Left lung (tissue), 10 donors: Measurements from ENCODE around the gene RFPL2. TPM values are rescaled to one million over a fixed set of nuclear protein-coding genes. Genes with fewer than 3 reads are reported as not detected.
"Not testable (repeated sequence)": the region's sequence is repeated elsewhere in the genome, so short reads cannot be mapped to it uniquely, and the experiment has no call there.

Source experiments
- ATAC-seq: fragments of 200-7000 bp; cut with Tn5 transposase; one replicate; pipeline ENCODE4 v1.9.1; 2020; ENCODE audit warnings: moderate library complexity
- DNase-seq, 4 donors: peaks; one replicate each; pipeline ENCODE4 v3.0.0-alpha.2; 2013 to 2020
- H3K27ac ChIP-seq, 2 donors: fragments of 200-600 bp; sonication (generic) in 1 of 2; one replicate each; pipeline versions ENCODE4 v1.5.0 to v1.8.0; 2020 to 2021
- H3K27me3 ChIP-seq, 2 donors: fragments of 200-600 bp; sonication (generic) in 1 of 2; one replicate each; pipeline versions ENCODE4 v1.5.0 to v1.8.0; 2020 to 2021
- H3K36me3 ChIP-seq, 2 donors: fragments of 200-600 bp; sonication (generic) in 1 of 2; one replicate each; pipeline versions ENCODE4 v1.5.0 to v1.8.0; 2020 to 2021
- H3K4me1 ChIP-seq, 2 donors: fragments of 200-600 bp; one replicate each; pipeline ENCODE4 v1.8.0; 2021
- H3K4me3 ChIP-seq, 2 donors: fragments of 200-600 bp; sonication (generic) in 1 of 2; one replicate each; pipeline versions ENCODE4 v1.5.0 to v1.8.0; 2020 to 2021; ENCODE audit warnings: mild to moderate bottlenecking in 1 of 2
- H3K9me3 ChIP-seq, 2 donors: fragments of 200-600 bp; sonication (generic) in 1 of 2; one replicate each; pipeline versions ENCODE4 v1.5.0 to v1.8.0; 2020 to 2021
- intact Hi-C, 2 donors: fragments of 100-400 bp; cut with DNase I; formaldehyde crosslinking; loops; one replicate each; pipeline versions ENCODE4 v1.11.2 to v1.14.2; 2022
- polyA plus RNA-seq, 6 donors: library from polyadenylated mRNA; unstranded; fragments of 120-200 nt; gene quantifications; one replicate each; pipeline ENCODE4 v1.2.1, GENCODE V29; 2013; ENCODE audit not compliant: insufficient read length in 6 of 6
- total RNA-seq, 2 donors: library from RNA; stranded (reverse); fragmentation: NEBNext Ultra II Directional; extraction: Animal tissue kit (Norgen Biotek cat#: 25700); gene quantifications; one replicate each; pipeline ENCODE4 v1.2.1, GENCODE V29; 2021
- TF ChIP-seq, protein P1 (sequence below), 2 donors: fragments of 200-600 bp; sonication (generic) in 1 of 2; IDR thresholded peaks; one replicate each; pipeline versions ENCODE4 v1.5.0 to v1.8.0; 2021; ENCODE audit warnings: antibody characterized with exemption in 2 of 2
- donor health status: DM: no; HTN: yes; CAD: no.
- donor health status: DM: no; HTN: no; CAD: no.

Gene RFPL2
- total and polyA plus RNA-seq, 8 donors, result 0.11 to 0.21 (median 0.15) TPM; not detected in 5

- intact Hi-C loops, result no loop called here
- Histone ChIP-seq H3K9me3 (no peaks in the 10 kb centered on the region), H3K27me3 (peaks cover 0 to 8% of the 10 kb centered on the region in 2 donors), H3K4me3 (no peak within 1 kb of the TSS), H3K4me1 (no peaks in the 10 kb centered on the region), H3K27ac (no peak within 1 kb of the TSS), H3K36me3 (no peaks in the 10 kb centered on the region)
- DNase-seq, result no peak
- no peak for ATAC-seq
- TF ChIP-seq, protein P1, sequence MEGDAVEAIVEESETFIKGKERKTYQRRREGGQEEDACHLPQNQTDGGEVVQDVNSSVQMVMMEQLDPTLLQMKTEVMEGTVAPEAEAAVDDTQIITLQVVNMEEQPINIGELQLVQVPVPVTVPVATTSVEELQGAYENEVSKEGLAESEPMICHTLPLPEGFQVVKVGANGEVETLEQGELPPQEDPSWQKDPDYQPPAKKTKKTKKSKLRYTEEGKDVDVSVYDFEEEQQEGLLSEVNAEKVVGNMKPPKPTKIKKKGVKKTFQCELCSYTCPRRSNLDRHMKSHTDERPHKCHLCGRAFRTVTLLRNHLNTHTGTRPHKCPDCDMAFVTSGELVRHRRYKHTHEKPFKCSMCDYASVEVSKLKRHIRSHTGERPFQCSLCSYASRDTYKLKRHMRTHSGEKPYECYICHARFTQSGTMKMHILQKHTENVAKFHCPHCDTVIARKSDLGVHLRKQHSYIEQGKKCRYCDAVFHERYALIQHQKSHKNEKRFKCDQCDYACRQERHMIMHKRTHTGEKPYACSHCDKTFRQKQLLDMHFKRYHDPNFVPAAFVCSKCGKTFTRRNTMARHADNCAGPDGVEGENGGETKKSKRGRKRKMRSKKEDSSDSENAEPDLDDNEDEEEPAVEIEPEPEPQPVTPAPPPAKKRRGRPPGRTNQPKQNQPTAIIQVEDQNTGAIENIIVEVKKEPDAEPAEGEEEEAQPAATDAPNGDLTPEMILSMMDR (IDR thresholded peaks at IDR 0.05), result no peak
Measured at GRCh38 chr22:32158712-32159533, 46.0 kb downstream of the RFPL2 start, which contains the start of gene C22orf42. C22orf42 (minus strand) TSS chr22:32159303; CDS start chr22:32159215, 88 bp downstream.

GRCh38 chr22:32157632-32158031 is 47.2 kb downstream of the RFPL2 start:
- H3K36me3 ChIP-seq, H3K9me3 ChIP-seq, H3K4me1 ChIP-seq, intact Hi-C loops, H3K4me3 ChIP-seq, DNase-seq, ATAC-seq, H3K27me3 ChIP-seq, H3K27ac ChIP-seq: not testable (repeated sequence)

DNA sequence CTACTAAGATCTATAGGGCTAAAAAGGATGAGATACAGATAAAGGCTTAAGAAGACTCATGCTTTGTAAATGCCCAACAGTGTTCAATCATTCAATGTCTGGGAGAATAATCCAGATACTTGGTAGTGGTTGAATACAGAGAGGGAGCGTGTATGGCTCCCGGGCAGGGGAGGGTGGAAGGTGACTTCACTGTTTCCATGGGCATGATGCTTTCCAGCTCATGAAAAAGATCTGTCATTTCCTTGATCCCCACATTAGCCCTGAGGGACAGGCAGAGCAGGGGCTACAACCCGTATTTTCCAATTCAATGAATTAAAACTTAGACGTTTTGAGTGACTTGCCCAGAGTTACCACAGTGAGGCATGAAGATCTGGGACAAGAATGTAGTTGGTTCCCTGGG is 50.1 kb downstream of the RFPL2 start:
- H3K4me3 ChIP-seq, H3K27me3 ChIP-seq, DNase-seq, H3K27ac ChIP-seq, H3K9me3 ChIP-seq, H3K4me1 ChIP-seq, H3K36me3 ChIP-seq, ATAC-seq, intact Hi-C loops: not testable (repeated sequence)

DNA sequence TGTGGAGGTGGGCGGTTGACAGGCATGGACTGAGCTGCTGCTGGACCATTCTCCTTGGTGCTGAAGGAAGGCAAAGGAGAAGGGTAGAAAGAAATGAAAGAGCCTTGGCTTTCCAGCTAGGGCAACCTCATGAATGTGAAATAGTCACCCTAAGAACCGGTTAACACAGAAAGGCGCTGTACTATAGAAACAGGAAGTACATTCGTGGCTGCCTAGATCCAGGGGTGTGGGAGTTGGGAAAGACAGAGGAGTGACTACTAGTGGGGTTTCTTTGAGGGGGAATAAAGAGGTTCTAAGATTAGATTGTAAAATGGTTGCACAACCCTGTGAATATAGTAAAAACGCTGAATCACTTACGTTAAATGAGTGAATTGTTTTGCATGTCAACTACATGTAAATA is 53.2 kb downstream of the RFPL2 start:
- H3K4me3 ChIP-seq, ATAC-seq, H3K36me3 ChIP-seq, H3K4me1 ChIP-seq, H3K27ac ChIP-seq, H3K9me3 ChIP-seq, DNase-seq, intact Hi-C loops, H3K27me3 ChIP-seq: not testable (repeated sequence)

- DNase-seq, H3K27ac ChIP-seq, intact Hi-C loops, H3K4me3 ChIP-seq, H3K36me3 ChIP-seq, H3K9me3 ChIP-seq, H3K4me1 ChIP-seq, ATAC-seq, H3K27me3 ChIP-seq: not testable (repeated sequence)
Measured at GRCh38 chr22:32150647-32151046, 54.2 kb downstream of the RFPL2 start.

GRCh38 chr22:32148372-32148771 is 56.5 kb downstream of the RFPL2 start:
- H3K27ac ChIP-seq, ATAC-seq, DNase-seq, intact Hi-C loops, H3K4me3 ChIP-seq, H3K36me3 ChIP-seq, H3K4me1 ChIP-seq, H3K9me3 ChIP-seq, H3K27me3 ChIP-seq: not testable (repeated sequence)

GRCh38 chr22:32147128-32147527 is 57.7 kb downstream of the RFPL2 start:
- intact Hi-C loops, ATAC-seq, DNase-seq: not testable (repeated sequence)

DNA sequence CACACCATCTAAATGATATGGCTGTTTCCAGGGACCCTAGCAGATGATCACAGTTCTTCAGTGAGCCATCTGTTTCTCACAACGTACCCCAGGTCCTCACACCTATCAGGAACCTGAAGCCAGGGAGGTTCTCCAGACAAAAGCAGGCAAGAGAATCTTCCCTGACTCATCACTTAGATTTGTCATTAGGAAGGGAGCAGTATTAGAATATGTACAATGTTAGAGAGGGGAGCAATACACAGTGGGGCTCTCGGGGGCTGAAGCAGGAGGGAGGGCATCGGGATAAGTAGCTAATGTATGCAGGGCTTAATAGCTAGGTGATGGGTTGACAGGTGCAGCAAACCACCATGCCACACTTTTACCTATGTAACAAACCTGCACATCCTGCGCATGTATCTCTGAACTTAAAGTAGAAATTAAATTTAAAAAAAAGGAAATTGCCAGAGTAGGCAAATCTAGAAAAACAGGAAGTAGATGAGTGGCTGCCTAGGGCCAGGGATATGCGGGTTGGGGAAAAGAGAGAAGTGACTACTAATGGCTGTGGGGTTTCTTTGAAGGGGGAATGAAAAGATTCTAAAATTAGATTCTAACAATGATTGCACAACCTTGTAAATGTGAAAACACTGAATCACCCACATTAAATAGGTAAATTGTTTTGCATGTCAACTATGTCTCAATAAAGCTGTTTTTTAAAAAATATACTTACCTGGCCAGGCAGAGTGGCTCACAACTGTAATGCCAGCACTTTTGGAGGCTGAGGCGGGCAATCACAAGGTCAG is 60.2 kb downstream of the RFPL2 start:
- Histone ChIP-seq H3K4me1 (peaks cover 0 to 7% of the 10 kb centered on the region in 2 donors), H3K36me3 (no peaks in the 10 kb centered on the region), H3K27me3 (no peaks in the 10 kb centered on the region), H3K9me3 (peaks cover 0 to 3% of the 10 kb centered on the region in 2 donors), H3K27ac (no peak overlapping the region), H3K4me3 (no peak overlapping the region)
- ATAC-seq (peak; percentile 67), DNase-seq (no peak)
- TF ChIP-seq, protein P1 (IDR thresholded peaks at IDR 0.05), result no peak
- intact Hi-C loops, result no loop called here

More at GRCh38 chr22:32147128-32147527, 57.7 kb downstream of the RFPL2 start:
- not testable (repeated sequence) for H3K4me3 ChIP-seq, H3K4me1 ChIP-seq, H3K27me3 ChIP-seq, H3K36me3 ChIP-seq, H3K27ac ChIP-seq, H3K9me3 ChIP-seq
